Measurements from ENCODE around the gene SH3RF3. TPM values are rescaled to one million over a fixed set of nuclear protein-coding genes. Genes with fewer than 3 reads are reported as not detected.

Gene SH3RF3
- total RNA-seq, 1 donor from 2014 or later, result 7.4 TPM

GRCh38 chr2:109139002-109139401 is 10.0 kb downstream of the SH3RF3 start:
- Histone ChIP-seq H3K9me3 (no peaks in the 10 kb centered on the region), H3K27me3 (no peaks in the 10 kb centered on the region), H3K4me1 (peaks cover 3% of the 10 kb centered on the region), H3K27ac (no peak overlapping the region), H3K4me3 (no peak overlapping the region), H3K36me3 (no peaks in the 10 kb centered on the region)
- DNase-seq (no peak), ATAC-seq (no peak)
- intact Hi-C loops (cut with DNase I), result no loop called here
- TF ChIP-seq CTCF (IDR thresholded peaks at IDR 0.05), result no peak

GRCh38 chr2:109139865-109140396 is 10.9 kb downstream of the SH3RF3 start:
- DNase-seq (no peak), ATAC-seq (no peak)
- Histone ChIP-seq H3K4me3 (no peak overlapping the region), H3K9me3 (no peaks in the 10 kb centered on the region), H3K36me3 (no peaks in the 10 kb centered on the region), H3K4me1 (peaks cover 3% of the 10 kb centered on the region), H3K27me3 (no peaks in the 10 kb centered on the region), H3K27ac (no peak overlapping the region)
- no peak for TF ChIP-seq CTCF (IDR thresholded peaks at IDR 0.05)
- intact Hi-C loops (cut with DNase I), result no loop called here

GRCh38 chr2:109141006-109141600 is 12.1 kb downstream of the SH3RF3 start:
- H3K36me3 ChIP-seq, result no peaks in the 10 kb centered on the region
- no peak overlapping the region for H3K27ac ChIP-seq
- intact Hi-C loops (cut with DNase I), result no loop called here
- H3K27me3 ChIP-seq, result no peaks in the 10 kb centered on the region
- ATAC-seq (peak; percentile 22), DNase-seq (no peak)
- TF ChIP-seq CTCF (IDR thresholded peaks at IDR 0.05), result no peak
- no peaks in the 10 kb centered on the region for H3K9me3 ChIP-seq
- no peaks in the 10 kb centered on the region for H3K4me1 ChIP-seq
- no peak overlapping the region for H3K4me3 ChIP-seq

GRCh38 chr2:109141727-109142283 is 12.8 kb downstream of the SH3RF3 start:
- ATAC-seq, result no peak
- no peak overlapping the region for H3K4me3 ChIP-seq
- intact Hi-C loops (cut with DNase I), result no loop called here
- no peaks in the 10 kb centered on the region for H3K36me3 ChIP-seq
- H3K9me3 ChIP-seq, result no peaks in the 10 kb centered on the region
- H3K4me1 ChIP-seq, result no peaks in the 10 kb centered on the region
- H3K27me3 ChIP-seq, result no peaks in the 10 kb centered on the region
- DNase-seq, result no peak
- H3K27ac ChIP-seq, result no peak overlapping the region
- TF ChIP-seq CTCF (IDR thresholded peaks at IDR 0.05), result no peak

- DNase-seq (no peak), ATAC-seq (no peak)
- H3K4me3 ChIP-seq, result no peak overlapping the region
- H3K4me1 ChIP-seq, result no peaks in the 10 kb centered on the region
- no peaks in the 10 kb centered on the region for H3K36me3 ChIP-seq
- intact Hi-C loops (cut with DNase I), result no loop called here
- no peak for TF ChIP-seq CTCF (IDR thresholded peaks at IDR 0.05)
- no peaks in the 10 kb centered on the region for H3K9me3 ChIP-seq
- no peak overlapping the region for H3K27ac ChIP-seq
- H3K27me3 ChIP-seq, result no peaks in the 10 kb centered on the region
Observed at GRCh38 chr2:109142416-109143210, 13.6 kb downstream of the SH3RF3 start.
